Skeletal muscle satellite cell (primary cell): ENCODE data around the gene CD40. TPM values are rescaled to one million over a fixed set of nuclear protein-coding genes. Genes with fewer than 3 reads are reported as not detected.

ENCODE experiments used
- H3K27me3 ChIP-seq: 2 replicates; pipeline ENCODE4 v1.7.0; 2013; ENCODE audit warnings: low read length; ENCODE audit not compliant: control insufficient read depth, insufficient read depth
- H3K36me3 ChIP-seq: 2 replicates; pipeline ENCODE4 v1.7.0; 2013; ENCODE audit warnings: mild to moderate bottlenecking, control low read depth, low read length; ENCODE audit not compliant: insufficient read depth
- H3K4me1 ChIP-seq: 2 replicates; pipeline ENCODE4 v1.7.0; 2013; ENCODE audit warnings: low read length; ENCODE audit not compliant: control insufficient read depth, insufficient read depth
- H3K4me2 ChIP-seq: 2 replicates; pipeline ENCODE4 v1.7.0; 2013; ENCODE audit warnings: mild to moderate bottlenecking, low read length
- H3K4me3 ChIP-seq: 2 replicates; pipeline ENCODE4 v1.7.0; 2013; ENCODE audit warnings: low read length
- H3K9ac ChIP-seq: 2 replicates; pipeline ENCODE4 v1.7.0; 2013; ENCODE audit warnings: mild to moderate bottlenecking, low read depth, low read length, moderate library complexity
- H3K9me3 ChIP-seq: replicated peaks from 2 replicates; pipeline ENCODE4 v1.7.0; 2013; ENCODE audit warnings: mild to moderate bottlenecking, control low read depth, low read length
- total RNA-seq: library from RNA; depleted of rRNA; stranded (reverse); fragments of >200 nt; gene quantifications from 2 replicates; pipeline ENCODE4 v1.2.3, GENCODE V29; 2012; rRNA removed

The CD40 gene
- 2.6 and 3.3 TPM in 2 replicates for total RNA-seq

- Histone ChIP-seq H3K9ac (no peak within 1 kb of the TSS), H3K9me3 (no peaks in the 10 kb centered on the region), H3K4me1 (peaks cover 11% of the 10 kb centered on the region), H3K36me3 (no peaks in the 10 kb centered on the region), H3K4me2 (peak within 1 kb of the TSS; percentile 86), H3K4me3 (peak within 1 kb of the TSS; percentile 64), H3K27me3 (peaks cover 59% of the 10 kb centered on the region)
Measured at GRCh38 chr20:46117704-46118467, at the start of gene CD40. TSS of gene CD40 (plus strand) at chr20:46118314. CDS start at chr20:46118344, 30 bp downstream.

- H3K4me3 ChIP-seq: no peak overlapping the region
- H3K4me1 ChIP-seq: peaks cover 10% of the 10 kb centered on the region
- H3K36me3 ChIP-seq: peaks cover 58% of the 10 kb centered on the region
Measured at GRCh38 chr20:46070215-46070900, 47.8 kb upstream of the CD40 start.

GRCh38 chr20:46071573-46071972, 46.5 kb upstream of the CD40 start:
- Histone ChIP-seq H3K9ac (no peak overlapping the region), H3K4me3 (no peak overlapping the region), H3K27me3 (no peaks in the 10 kb centered on the region), H3K9me3 (no peaks in the 10 kb centered on the region), H3K4me2 (no peak overlapping the region), H3K36me3 (peaks cover 51% of the 10 kb centered on the region), H3K4me1 (peaks cover 10% of the 10 kb centered on the region)

More at GRCh38 chr20:46070215-46070900, 47.8 kb upstream of the CD40 start:
- Histone ChIP-seq H3K4me2 (peak overlapping the region; percentile 51), H3K27me3 (no peaks in the 10 kb centered on the region), H3K9ac (no peak overlapping the region), H3K9me3 (no peaks in the 10 kb centered on the region)

GRCh38 chr20:46073024-46073423, 45.1 kb upstream of the CD40 start:
- Histone ChIP-seq H3K4me2 (no peak overlapping the region), H3K36me3 (peaks cover 49% of the 10 kb centered on the region), H3K9me3 (no peaks in the 10 kb centered on the region), H3K9ac (no peak overlapping the region), H3K27me3 (no peaks in the 10 kb centered on the region), H3K4me1 (peaks cover 10% of the 10 kb centered on the region), H3K4me3 (no peak overlapping the region)

- H3K4me1 ChIP-seq: peaks cover 10% of the 10 kb centered on the region
- H3K4me3 ChIP-seq: no peak overlapping the region
- no peak overlapping the region for H3K9ac ChIP-seq
- H3K27me3 ChIP-seq: no peaks in the 10 kb centered on the region
- H3K4me2 ChIP-seq: no peak overlapping the region
- peaks cover 49% of the 10 kb centered on the region for H3K36me3 ChIP-seq
- H3K9me3 ChIP-seq: no peaks in the 10 kb centered on the region
Measured at GRCh38 chr20:46073443-46073842, 44.7 kb upstream of the CD40 start.

GRCh38 chr20:46074006-46074405, 44.1 kb upstream of the CD40 start:
- Histone ChIP-seq H3K4me3 (no peak overlapping the region), H3K9ac (no peak overlapping the region), H3K9me3 (no peaks in the 10 kb centered on the region), H3K4me2 (no peak overlapping the region), H3K36me3 (peaks cover 51% of the 10 kb centered on the region), H3K4me1 (peaks cover 10% of the 10 kb centered on the region), H3K27me3 (no peaks in the 10 kb centered on the region)

GRCh38 chr20:46076806-46077205, 41.3 kb upstream of the CD40 start:
- H3K4me3 ChIP-seq: no peak overlapping the region
- H3K4me2 ChIP-seq: no peak overlapping the region
- no peaks in the 10 kb centered on the region for H3K9me3 ChIP-seq
- no peaks in the 10 kb centered on the region for H3K27me3 ChIP-seq
- H3K4me1 ChIP-seq: no peaks in the 10 kb centered on the region
- no peak overlapping the region for H3K9ac ChIP-seq
- peaks cover 40% of the 10 kb centered on the region for H3K36me3 ChIP-seq

- no peak overlapping the region for H3K4me3 ChIP-seq
- no peaks in the 10 kb centered on the region for H3K9me3 ChIP-seq
- peaks cover 40% of the 10 kb centered on the region for H3K36me3 ChIP-seq
- H3K4me2 ChIP-seq: no peak overlapping the region
- H3K27me3 ChIP-seq: no peaks in the 10 kb centered on the region
- no peaks in the 10 kb centered on the region for H3K4me1 ChIP-seq
- no peak overlapping the region for H3K9ac ChIP-seq
Measured at GRCh38 chr20:46077642-46078305, 40.3 kb upstream of the CD40 start.

GRCh38 chr20:46078954-46079353, 39.2 kb upstream of the CD40 start:
- no peaks in the 10 kb centered on the region for H3K9me3 ChIP-seq
- peaks cover 39% of the 10 kb centered on the region for H3K36me3 ChIP-seq
- no peak overlapping the region for H3K9ac ChIP-seq
- H3K4me1 ChIP-seq: no peaks in the 10 kb centered on the region
- H3K4me3 ChIP-seq: no peak overlapping the region
- no peaks in the 10 kb centered on the region for H3K27me3 ChIP-seq
- H3K4me2 ChIP-seq: no peak overlapping the region

GRCh38 chr20:46081074-46081473, 37.0 kb upstream of the CD40 start:
- Histone ChIP-seq H3K4me1 (peaks cover 12% of the 10 kb centered on the region), H3K9me3 (no peaks in the 10 kb centered on the region), H3K4me3 (no peak overlapping the region), H3K36me3 (peaks cover 20% of the 10 kb centered on the region), H3K9ac (no peak overlapping the region), H3K4me2 (no peak overlapping the region), H3K27me3 (no peaks in the 10 kb centered on the region)

GRCh38 chr20:46083101-46083500, 35.0 kb upstream of the CD40 start:
- H3K9ac ChIP-seq: no peak overlapping the region
- H3K4me3 ChIP-seq: no peak overlapping the region
- peaks cover 24% of the 10 kb centered on the region for H3K4me1 ChIP-seq
- H3K9me3 ChIP-seq: no peaks in the 10 kb centered on the region
- H3K27me3 ChIP-seq: no peaks in the 10 kb centered on the region
- H3K4me2 ChIP-seq: no peak overlapping the region
- H3K36me3 ChIP-seq: peaks cover 10% of the 10 kb centered on the region
